Measurements from ENCODE around the gene PIERCE2.
"Not testable (repeated sequence)": the region's sequence is repeated elsewhere in the genome, so short reads cannot be mapped to it uniquely, and the experiment has no call there.

The PIERCE2 gene

GRCh38 chr15:55434989-55435825 lies 26.9 kb downstream of the PIERCE2 start:
- DNase-seq, result no peak

- DNase-seq, result not testable (repeated sequence)
These were observed 34.8 kb downstream of the PIERCE2 start for GRCh38 chr15:55443141-55443540.

GRCh38 chr15:55445936-55446335 lies 37.6 kb downstream of the PIERCE2 start:
- not testable (repeated sequence) for DNase-seq

GRCh38 chr15:55446379-55447029 lies 38.2 kb downstream of the PIERCE2 start:
- not testable (repeated sequence) for DNase-seq

- DNase-seq, result not testable (repeated sequence)
These were observed 38.7 kb downstream of the PIERCE2 start for GRCh38 chr15:55447030-55447394.

- DNase-seq, result no peak
These were observed 49.2 kb downstream of the PIERCE2 start for GRCh38 chr15:55457401-55458022.

GRCh38 chr15:55461447-55461846 lies 53.2 kb downstream of the PIERCE2 start:
- no peak for DNase-seq

- DNase-seq, result no peak
These were observed 60.0 kb downstream of the PIERCE2 start for GRCh38 chr15:55468321-55468720.
